Frontal cortex (tissue), 4 donors: Measurements from ENCODE around the gene C6orf136. TPM values are rescaled to one million over a fixed set of nuclear protein-coding genes. Genes with fewer than 3 reads are reported as not detected.

Experiments used
- DNase-seq, 2 donors: peaks; one replicate each; pipeline ENCODE4 v3.0.0; 2012; ENCODE audit warnings: low spot score in 2 of 2
- FAIRE-seq: peaks from 2 replicates; lab custom pipeline; 2012; peaks lifted over from hg19 to GRCh38; lab: Jason Lieb, UNC
- total RNA-seq: library from RNA; depleted of rRNA; stranded (reverse); fragments of >200 nt; gene quantifications from one replicate; pipeline ENCODE4 v1.2.3, GENCODE V29; 2014
- donor health status: control.
- donor health status: control.
- donor health status: control.

Gene C6orf136
- total RNA-seq, 1 donor from 2014 or later, result 23.2 TPM

GRCh38 chr6:30614843-30615218, 32.1 kb upstream of the C6orf136 start:
- DNase-seq (peak; percentile 73 to 77), FAIRE-seq (peak; percentile 72)

GRCh38 chr6:30615219-30615957, 31.5 kb upstream of the C6orf136 start:
- FAIRE-seq (no peak), DNase-seq (no peak)

- no peak for FAIRE-seq
- DNase-seq, result no peak
Observed at GRCh38 chr6:30615958-30616810, 30.7 kb upstream of the C6orf136 start.

- DNase-seq (peak; percentile 79 to 86), FAIRE-seq (peak; percentile 98)
Observed at GRCh38 chr6:30616811-30617564, 29.9 kb upstream of the C6orf136 start, which contains the start of gene PPP1R10. Gene PPP1R10 (minus strand): TSS chr6:30617243. CDS start chr6:30609944, 7,299 bp downstream.

GRCh38 chr6:30617565-30618269, 29.2 kb upstream of the C6orf136 start, which contains the start of gene MRPS18B:
Gene MRPS18B (plus strand): TSS chr6:30617840. CDS start chr6:30617866, 26 bp downstream.
- peak; percentile 71 to 76 for DNase-seq
- no peak for FAIRE-seq

GRCh38 chr6:30618270-30618797, 28.6 kb upstream of the C6orf136 start:
- no peak for DNase-seq
- no peak for FAIRE-seq

- DNase-seq (no peak), FAIRE-seq (no peak)
Observed at GRCh38 chr6:30619561-30619960, 27.4 kb upstream of the C6orf136 start.

- DNase-seq (no peak), FAIRE-seq (no peak)
Observed at GRCh38 chr6:30625511-30625910, 21.4 kb upstream of the C6orf136 start.

- peak; percentile 74 to 93 for DNase-seq
- FAIRE-seq, result no peak
Observed at GRCh38 chr6:30626484-30627366, 20.2 kb upstream of the C6orf136 start, which contains the start of gene ATAT1. Gene ATAT1 (plus strand): TSS chr6:30626874.

- FAIRE-seq, result no peak
- no peak for DNase-seq
Observed at GRCh38 chr6:30635834-30636233, 11.1 kb upstream of the C6orf136 start.

GRCh38 chr6:30640481-30640880, 6.5 kb upstream of the C6orf136 start:
- FAIRE-seq (no peak), DNase-seq (no peak)

GRCh38 chr6:30641048-30641447, 5.9 kb upstream of the C6orf136 start:
- FAIRE-seq (no peak), DNase-seq (no peak)

- DNase-seq (no peak), FAIRE-seq (no peak)
Observed at GRCh38 chr6:30643656-30644055, 3.3 kb upstream of the C6orf136 start.

- no peak for DNase-seq
- FAIRE-seq, result no peak
Observed at GRCh38 chr6:30644769-30645168, 2.2 kb upstream of the C6orf136 start.

- DNase-seq (no peak), FAIRE-seq (no peak)
Observed at GRCh38 chr6:30645989-30646388, 944 bp upstream of the C6orf136 start.

- DNase-seq, result peak; percentile 73 to 79
- no peak for FAIRE-seq
Observed at GRCh38 chr6:30647242-30648116, 546 bp downstream of the C6orf136 start.

GRCh38 chr6:30651143-30651542, 4.2 kb downstream of the C6orf136 start:
- DNase-seq, result no peak

More at GRCh38 chr6:30651143-30651542, 4.2 kb downstream of the C6orf136 start:
- no peak for FAIRE-seq
